GM12874 (cell line): ENCODE results near the gene PES1.

ENCODE experiments used
- CTCF ChIP-seq: IDR thresholded peaks from 2 replicates; pipeline ENCODE4 v1.5.1; 2011; ENCODE audit warnings: low read depth, mild to moderate bottlenecking, control low read depth, low read length, moderate library complexity; ENCODE audit not compliant: insufficient read depth

The PES1 gene

GRCh38 chr22:30634471-30635233, 42.9 kb upstream of the PES1 start:
- peak; percentile 90 for TF ChIP-seq CTCF

GRCh38 chr22:30628491-30628890, 36.8 kb upstream of the PES1 start:
- TF ChIP-seq CTCF, result no peak

GRCh38 chr22:30627471-30627870, 35.8 kb upstream of the PES1 start:
- TF ChIP-seq CTCF, result no peak

GRCh38 chr22:30626413-30626812, 34.7 kb upstream of the PES1 start:
- no peak for TF ChIP-seq CTCF

- TF ChIP-seq CTCF, result no peak
These were observed 26.1 kb upstream of the PES1 start for GRCh38 chr22:30617819-30618218.

GRCh38 chr22:30615543-30615954, 23.8 kb upstream of the PES1 start:
- no peak for TF ChIP-seq CTCF

GRCh38 chr22:30614879-30615278, 23.2 kb upstream of the PES1 start:
- no peak for TF ChIP-seq CTCF

- TF ChIP-seq CTCF, result no peak
These were observed 22.6 kb upstream of the PES1 start for GRCh38 chr22:30614268-30614667.
